ENCODE results near the gene PIK3CD.

- TF ChIP-seq CTCF (conservative IDR thresholded peaks at IDR 0.05; ENCODE audit: low read depth, low read length) = no peak
- TF ChIP-seq EZH2phosphoT487 (IDR thresholded peaks at IDR 0.05; ENCODE audit: borderline replicate concordance, low read length) = no peak
Measured at GRCh38 chr1:9688599-9688998, 37.1 kb downstream of the PIK3CD start.
